CD14-positive monocyte (primary cell): ENCODE measurements around the gene PLD1. TPM values are rescaled to one million over a fixed set of nuclear protein-coding genes. Genes with fewer than 3 reads are reported as not detected.
A peak's percentile ranks its signal among the peaks of the same experiment; 100 is the strongest.

Experiments
- DNase-seq, 3 donors: peaks; one replicate each; pipeline ENCODE4 v3.0.0-alpha.2; 2011 to 2022
- H2AFZ ChIP-seq: 2 replicates; pipeline ENCODE4 v1.6.0; 2012; ENCODE audit warnings: mild to moderate bottlenecking, low read depth, low read length, inconsistent platforms; ENCODE audit not compliant: insufficient read depth, poor library complexity, severe bottlenecking
- H3K27ac ChIP-seq, 2 donors: 1 replicate in 1 of 2; 2 replicates in 1 of 2; pipeline ENCODE4 v1.5.1; 2012 to 2013; ENCODE audit warnings: low read length in 2 of 2, control low read depth in 1 of 2, inconsistent platforms in 1 of 2, low read depth in 1 of 2, mild to moderate bottlenecking in 1 of 2
- H3K27me3 ChIP-seq, 2 donors: one replicate each; pipeline versions ENCODE4 v1.6.0 to v1.6.1; 2011 to 2013; ENCODE audit warnings: low read length in 2 of 2; ENCODE audit not compliant: control insufficient read depth in 2 of 2, insufficient read depth in 2 of 2
- H3K36me3 ChIP-seq, 2 donors: replicated peaks in 1 of 2; 1 replicate in 1 of 2; 2 replicates in 1 of 2; pipeline versions ENCODE4 v1.5.1 to v1.6.1; 2012 to 2013; ENCODE audit warnings: low read length in 2 of 2, control low read depth in 1 of 2, inconsistent platforms in 1 of 2, mild to moderate bottlenecking in 1 of 2; ENCODE audit not compliant: insufficient read depth in 2 of 2, control insufficient read depth in 1 of 2
- H3K4me1 ChIP-seq, 2 donors: 1 replicate in 1 of 2; 2 replicates in 1 of 2; pipeline versions ENCODE4 v1.5.1 to v1.6.1; 2012 to 2013; ENCODE audit warnings: low read length in 2 of 2, control low read depth in 1 of 2, inconsistent platforms in 1 of 2, mild to moderate bottlenecking in 1 of 2, moderate library complexity in 1 of 2; ENCODE audit not compliant: insufficient read depth in 2 of 2, control insufficient read depth in 1 of 2
- H3K4me2 ChIP-seq: replicated peaks from 2 replicates; pipeline ENCODE3; 2012; ENCODE audit warnings: low read length, moderate library complexity, mild to moderate bottlenecking; ENCODE audit not compliant: poor library complexity, severe bottlenecking; ENCODE audit errors: extremely low read depth
- H3K4me3 ChIP-seq, 3 experiments: fragments of 200-600 bp in 1 of 3; sonication (generic) in 1 of 3; replicated peaks in 1 of 3; 1 replicate in 2 of 3; 2 replicates in 1 of 3; pipeline ENCODE4 v1.5.1; 2011 to 2013; ENCODE audit warnings: low read length in 3 of 3, mild to moderate bottlenecking in 3 of 3, control low read depth in 2 of 3, low read depth in 2 of 3, inconsistent platforms in 1 of 3, moderate library complexity in 1 of 3
- H3K79me2 ChIP-seq: 2 replicates; pipeline ENCODE4 v1.6.0; 2012; ENCODE audit warnings: mild to moderate bottlenecking, control low read depth, inconsistent platforms, low read length, moderate library complexity; ENCODE audit not compliant: insufficient read depth
- H3K9ac ChIP-seq: 2 replicates; pipeline ENCODE4 v1.6.0; 2017; ENCODE audit warnings: low read length, mild to moderate bottlenecking; ENCODE audit not compliant: insufficient read depth, poor library complexity, severe bottlenecking
- H3K9me3 ChIP-seq, 2 donors: replicated peaks in 1 of 2; 1 replicate in 1 of 2; 2 replicates in 1 of 2; pipeline versions ENCODE4 v1.5.1 to v1.6.1; 2012 to 2013; ENCODE audit warnings: low read length in 2 of 2, control low read depth in 1 of 2; ENCODE audit not compliant: control insufficient read depth in 1 of 2, insufficient read depth in 1 of 2
- H4K20me1 ChIP-seq: 2 replicates; pipeline ENCODE4 v1.6.0; 2012; ENCODE audit warnings: mild to moderate bottlenecking, low read length, control low read depth, moderate library complexity; ENCODE audit not compliant: insufficient read depth
- H3K27ac Mint-ChIP-seq, 7 donors: one replicate each; pipeline ENCODE4 v1.8.0; 2020; ENCODE audit warnings: mild to moderate bottlenecking in 7 of 7, mixed read lengths in 7 of 7, moderate library complexity in 6 of 7, inconsistent platforms in 2 of 7
- H3K27me3 Mint-ChIP-seq, 3 donors: one replicate each; pipeline ENCODE4 v1.8.0; 2021 to 2022; ENCODE audit warnings: low read depth in 3 of 3, mild to moderate bottlenecking in 3 of 3, mixed read lengths in 3 of 3, moderate library complexity in 3 of 3, inconsistent platforms in 1 of 3
- H3K36me3 Mint-ChIP-seq, 2 donors: one replicate each; pipeline ENCODE4 v1.8.0; 2020; ENCODE audit warnings: mixed read lengths in 2 of 2, inconsistent platforms in 1 of 2, mild to moderate bottlenecking in 1 of 2
- H3K4me1 Mint-ChIP-seq: one replicate; pipeline ENCODE4 v1.8.0; 2020; ENCODE audit warnings: mild to moderate bottlenecking, mixed read lengths
- H3K4me3 Mint-ChIP-seq, 2 donors: one replicate each; pipeline ENCODE4 v1.8.0; 2020; ENCODE audit warnings: mild to moderate bottlenecking in 2 of 2, mixed read lengths in 2 of 2, moderate library complexity in 1 of 2
- H3K9me3 Mint-ChIP-seq, 7 donors: one replicate each; pipeline ENCODE4 v1.8.0; 2020 to 2022; ENCODE audit warnings: mixed read lengths in 7 of 7, mild to moderate bottlenecking in 6 of 7, moderate library complexity in 6 of 7, inconsistent platforms in 2 of 7
- CTCF ChIP-seq: fragments of 200-600 bp; IDR thresholded peaks from one replicate; pipeline ENCODE4 v1.8.0; 2022; ENCODE audit warnings: antibody characterized with exemption, mild to moderate bottlenecking
- WGBS: methylation state at CpG from one replicate; pipeline ENCODE4 v1.1.5; 2013; ENCODE audit warnings: missing lambda C conversion rate; ENCODE audit not compliant: insufficient coverage; 5-methylcytosine and 5-hydroxymethylcytosine counted together
- intact Hi-C, 2 donors: fragments of 100-400 bp; cut with micrococcal nuclease; formaldehyde crosslinking; loops; one replicate each; pipeline versions ENCODE4 v1.15.0 to v1.15.1; 2023
- polyA plus RNA-seq, 3 donors: library from polyadenylated mRNA; depleted of rRNA in 1 of 3; unstranded in 2 of 3; stranded (reverse) in 1 of 3; fragments of 300-500 nt in 2 of 3; fragments of >200 nt in 1 of 3; fragmentation: Illumina TruSeq in 2 of 3; gene quantifications; 1 replicate in 2 of 3; 2 replicates in 1 of 3; pipeline ENCODE4 v1.2.3, GENCODE V29; 2012 to 2021

PLD1 gene
- polyA plus RNA-seq, 3 donors = 5.1 to 7.9 (median 5.8) TPM

GRCh38 chr3:171813897-171814460, 3.7 kb upstream of the PLD1 start:
- H4K20me1 ChIP-seq = no peaks in the 10 kb centered on the region
- TF ChIP-seq CTCF = no peak
- no peaks in the 10 kb centered on the region for H3K27me3 ChIP-seq
- H3K36me3 ChIP-seq = no peaks in the 10 kb centered on the region
- no peaks in the 10 kb centered on the region for H3K27me3 Mint-ChIP-seq
- peak overlapping the region in 1 of 2 donors; percentile 39 for H3K4me3 Mint-ChIP-seq
- H3K4me1 ChIP-seq = peaks cover 38 to 40% of the 10 kb centered on the region in 2 donors
- peak overlapping the region; percentile 30 for H3K9ac ChIP-seq
- peak overlapping the region; percentile 19 for H3K4me2 ChIP-seq
- 0% methylated on average over 1 of the region's 4 CpGs for WGBS
- H3K36me3 Mint-ChIP-seq = no peaks in the 10 kb centered on the region
- peaks cover 20% of the 10 kb centered on the region for H3K79me2 ChIP-seq
- H3K27ac ChIP-seq = peak overlapping the region; percentile 56 to 91
- H3K27ac Mint-ChIP-seq = peak overlapping the region; percentile 97 to 100 (median 99)
- intact Hi-C loops = loop anchor here (5.0 kb wide), 1 partner anchor 37 kb away; no protein-coding TSS in a partner anchor
- no peak overlapping the region for H3K4me3 ChIP-seq
- DNase-seq = peak; percentile 92 to 97 (median 95)
- H2AFZ ChIP-seq = no peak overlapping the region
- H3K9me3 ChIP-seq = no peaks in the 10 kb centered on the region
- peaks cover 43% of the 10 kb centered on the region for H3K4me1 Mint-ChIP-seq
- no peaks in the 10 kb centered on the region for H3K9me3 Mint-ChIP-seq

GRCh38 chr3:171813278-171813896, 3.1 kb upstream of the PLD1 start:
- intact Hi-C loops = loop anchor here (5.0 kb wide), 1 partner anchor 36 kb away; no protein-coding TSS in a partner anchor
- no peak for DNase-seq
- Histone ChIP-seq H3K79me2 (peaks cover 26% of the 10 kb centered on the region), H3K4me2 (peak overlapping the region; percentile 19), H3K36me3 (no peaks in the 10 kb centered on the region), H3K4me3 (no peak overlapping the region), H3K9ac (peak overlapping the region; percentile 30), H3K27ac (peak overlapping the region; percentile 56 to 91), H4K20me1 (no peaks in the 10 kb centered on the region), H2AFZ (no peak overlapping the region), H3K27me3 (no peaks in the 10 kb centered on the region), H3K4me1 (peaks cover 44 to 45% of the 10 kb centered on the region in 2 donors), H3K9me3 (no peaks in the 10 kb centered on the region)
- H3K4me1 Mint-ChIP-seq = peaks cover 46% of the 10 kb centered on the region
- H3K36me3 Mint-ChIP-seq = no peaks in the 10 kb centered on the region
- no peak for TF ChIP-seq CTCF
- H3K4me3 Mint-ChIP-seq = peak overlapping the region in 1 of 2 donors; percentile 39
- peak overlapping the region; percentile 97 to 100 (median 99) for H3K27ac Mint-ChIP-seq
- H3K9me3 Mint-ChIP-seq = no peaks in the 10 kb centered on the region
- H3K27me3 Mint-ChIP-seq = no peaks in the 10 kb centered on the region
- WGBS = 25% methylated on average over 2 of the region's 3 CpGs
